Right lobe of liver (tissue), 4 donors: ENCODE measurements around the gene CHN1.

Source experiments
- POLR2A ChIP-seq: fragments of 450-650 bp; IDR thresholded peaks from one replicate; pipeline ENCODE4 v1.6.1; 2017; ENCODE audit warnings: antibody characterized with exemption, mild to moderate bottlenecking
- TF ChIP-seq, protein P1 (sequence below), 4 donors: fragments of 200-600 bp in 3 of 4; fragments of 450-650 bp in 1 of 4; IDR thresholded peaks; one replicate each; pipeline versions ENCODE4 v1.5.1 to v1.8.0; 2016 to 2022; ENCODE audit warnings: antibody characterized with exemption in 4 of 4, mild to moderate bottlenecking in 2 of 4
- donor health status: DM: no; HTN: no; CAD: no.
- donor health status: DM: no; HTN: no; CAD: no.
- donor health status: DM: no; HTN: yes; CAD: no.

- TF ChIP-seq, protein P1, sequence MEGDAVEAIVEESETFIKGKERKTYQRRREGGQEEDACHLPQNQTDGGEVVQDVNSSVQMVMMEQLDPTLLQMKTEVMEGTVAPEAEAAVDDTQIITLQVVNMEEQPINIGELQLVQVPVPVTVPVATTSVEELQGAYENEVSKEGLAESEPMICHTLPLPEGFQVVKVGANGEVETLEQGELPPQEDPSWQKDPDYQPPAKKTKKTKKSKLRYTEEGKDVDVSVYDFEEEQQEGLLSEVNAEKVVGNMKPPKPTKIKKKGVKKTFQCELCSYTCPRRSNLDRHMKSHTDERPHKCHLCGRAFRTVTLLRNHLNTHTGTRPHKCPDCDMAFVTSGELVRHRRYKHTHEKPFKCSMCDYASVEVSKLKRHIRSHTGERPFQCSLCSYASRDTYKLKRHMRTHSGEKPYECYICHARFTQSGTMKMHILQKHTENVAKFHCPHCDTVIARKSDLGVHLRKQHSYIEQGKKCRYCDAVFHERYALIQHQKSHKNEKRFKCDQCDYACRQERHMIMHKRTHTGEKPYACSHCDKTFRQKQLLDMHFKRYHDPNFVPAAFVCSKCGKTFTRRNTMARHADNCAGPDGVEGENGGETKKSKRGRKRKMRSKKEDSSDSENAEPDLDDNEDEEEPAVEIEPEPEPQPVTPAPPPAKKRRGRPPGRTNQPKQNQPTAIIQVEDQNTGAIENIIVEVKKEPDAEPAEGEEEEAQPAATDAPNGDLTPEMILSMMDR (IDR thresholded peaks at IDR 0.05), result no peak
- no peak for TF ChIP-seq POLR2A
Measured at GRCh38 chr2:174992886-174993285, 12.3 kb downstream of the CHN1 start.
